Liver (tissue), 3 donors: Measurements from ENCODE around the gene SCARF1.

ENCODE experiments used
- GABPA ChIP-seq, 2 donors: IDR thresholded peaks in 1 of 2; conservative IDR thresholded peaks in 1 of 2; 2 replicates each; pipeline ENCODE4 v1.6.1; 2016; ENCODE audit warnings: antibody characterized with exemption in 2 of 2, mild to moderate bottlenecking in 1 of 2, moderate library complexity in 1 of 2
- HNF4A ChIP-seq, 2 donors: conservative IDR thresholded peaks; 2 replicates each; pipeline ENCODE4 v1.6.1; 2016; ENCODE audit warnings: antibody characterized with exemption in 2 of 2, mild to moderate bottlenecking in 2 of 2
- HNF4G ChIP-seq: IDR thresholded peaks from 2 replicates; pipeline ENCODE4 v1.6.1; 2016; ENCODE audit warnings: antibody characterized with exemption
- RAD21 ChIP-seq, 2 donors: IDR thresholded peaks; 2 replicates each; pipeline ENCODE4 v1.6.1; 2016; ENCODE audit warnings: antibody characterized with exemption in 2 of 2, mild to moderate bottlenecking in 2 of 2
- SP1 ChIP-seq: IDR thresholded peaks from 2 replicates; pipeline ENCODE4 v1.6.1; 2018; ENCODE audit warnings: antibody characterized with exemption, mild to moderate bottlenecking
- TAF1 ChIP-seq: conservative IDR thresholded peaks from 2 replicates; pipeline ENCODE4 v1.6.1; 2016; ENCODE audit warnings: antibody characterized with exemption, mild to moderate bottlenecking
- TF ChIP-seq, protein P1 (sequence below): fragments of 150-350 bp; IDR thresholded peaks from 2 replicates; pipeline ENCODE4 v1.5.1; 2017; ENCODE audit warnings: improper control_type of control experiment, low read depth, low read length; ENCODE audit not compliant: missing input control
- TF ChIP-seq, protein P2 (sequence below): IDR thresholded peaks from 2 replicates; pipeline ENCODE4 v1.6.1; 2016; ENCODE audit warnings: antibody characterized with exemption
- TF ChIP-seq, protein P3 (sequence below): IDR thresholded peaks from 2 replicates; pipeline ENCODE4 v1.6.1; 2016; ENCODE audit warnings: antibody characterized with exemption, mild to moderate bottlenecking
- TF ChIP-seq, protein P4 (sequence below): IDR thresholded peaks from 2 replicates; pipeline ENCODE4 v1.6.1; 2016; ENCODE audit warnings: antibody characterized with exemption
- donor health status: healthy.
- donor health status: healthy.

DNA sequence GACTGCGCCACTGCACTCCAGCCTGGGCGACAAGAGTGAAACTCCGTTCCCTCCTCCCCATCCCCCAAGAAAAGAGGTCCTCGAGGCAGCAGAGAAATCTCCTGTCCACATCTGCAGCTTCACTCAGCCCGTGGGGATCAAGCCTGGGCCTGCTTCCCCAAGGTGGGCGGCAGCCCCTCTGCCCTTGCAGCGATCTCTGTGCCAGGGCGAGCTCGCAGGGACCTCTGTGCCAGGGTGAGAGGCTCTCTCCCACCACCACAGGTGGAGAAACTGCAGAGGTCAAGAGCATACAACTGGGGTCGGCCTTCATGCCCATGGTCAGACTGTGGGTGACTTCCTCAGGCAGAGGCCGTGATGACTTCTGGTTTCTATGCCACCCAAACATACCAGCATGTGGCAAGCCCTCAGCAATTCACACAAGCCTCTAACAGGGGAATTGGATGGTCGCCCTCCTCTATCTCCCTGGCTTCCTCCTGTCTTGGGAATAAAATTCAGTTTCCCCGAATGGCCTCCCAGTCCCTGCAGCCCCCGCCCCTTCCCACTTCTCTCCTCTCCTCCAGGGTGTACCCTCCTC, 22.4 kb downstream of the SCARF1 start:
- TF ChIP-seq, protein P1, sequence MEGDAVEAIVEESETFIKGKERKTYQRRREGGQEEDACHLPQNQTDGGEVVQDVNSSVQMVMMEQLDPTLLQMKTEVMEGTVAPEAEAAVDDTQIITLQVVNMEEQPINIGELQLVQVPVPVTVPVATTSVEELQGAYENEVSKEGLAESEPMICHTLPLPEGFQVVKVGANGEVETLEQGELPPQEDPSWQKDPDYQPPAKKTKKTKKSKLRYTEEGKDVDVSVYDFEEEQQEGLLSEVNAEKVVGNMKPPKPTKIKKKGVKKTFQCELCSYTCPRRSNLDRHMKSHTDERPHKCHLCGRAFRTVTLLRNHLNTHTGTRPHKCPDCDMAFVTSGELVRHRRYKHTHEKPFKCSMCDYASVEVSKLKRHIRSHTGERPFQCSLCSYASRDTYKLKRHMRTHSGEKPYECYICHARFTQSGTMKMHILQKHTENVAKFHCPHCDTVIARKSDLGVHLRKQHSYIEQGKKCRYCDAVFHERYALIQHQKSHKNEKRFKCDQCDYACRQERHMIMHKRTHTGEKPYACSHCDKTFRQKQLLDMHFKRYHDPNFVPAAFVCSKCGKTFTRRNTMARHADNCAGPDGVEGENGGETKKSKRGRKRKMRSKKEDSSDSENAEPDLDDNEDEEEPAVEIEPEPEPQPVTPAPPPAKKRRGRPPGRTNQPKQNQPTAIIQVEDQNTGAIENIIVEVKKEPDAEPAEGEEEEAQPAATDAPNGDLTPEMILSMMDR, result no peak
- TF ChIP-seq, protein P2, sequence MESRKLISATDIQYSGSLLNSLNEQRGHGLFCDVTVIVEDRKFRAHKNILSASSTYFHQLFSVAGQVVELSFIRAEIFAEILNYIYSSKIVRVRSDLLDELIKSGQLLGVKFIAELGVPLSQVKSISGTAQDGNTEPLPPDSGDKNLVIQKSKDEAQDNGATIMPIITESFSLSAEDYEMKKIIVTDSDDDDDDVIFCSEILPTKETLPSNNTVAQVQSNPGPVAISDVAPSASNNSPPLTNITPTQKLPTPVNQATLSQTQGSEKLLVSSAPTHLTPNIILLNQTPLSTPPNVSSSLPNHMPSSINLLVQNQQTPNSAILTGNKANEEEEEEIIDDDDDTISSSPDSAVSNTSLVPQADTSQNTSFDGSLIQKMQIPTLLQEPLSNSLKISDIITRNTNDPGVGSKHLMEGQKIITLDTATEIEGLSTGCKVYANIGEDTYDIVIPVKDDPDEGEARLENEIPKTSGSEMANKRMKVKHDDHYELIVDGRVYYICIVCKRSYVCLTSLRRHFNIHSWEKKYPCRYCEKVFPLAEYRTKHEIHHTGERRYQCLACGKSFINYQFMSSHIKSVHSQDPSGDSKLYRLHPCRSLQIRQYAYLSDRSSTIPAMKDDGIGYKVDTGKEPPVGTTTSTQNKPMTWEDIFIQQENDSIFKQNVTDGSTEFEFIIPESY, result no peak
- no peak for TF ChIP-seq HNF4A (conservative IDR thresholded peaks at IDR 0.05)
- TF ChIP-seq, protein P3, sequence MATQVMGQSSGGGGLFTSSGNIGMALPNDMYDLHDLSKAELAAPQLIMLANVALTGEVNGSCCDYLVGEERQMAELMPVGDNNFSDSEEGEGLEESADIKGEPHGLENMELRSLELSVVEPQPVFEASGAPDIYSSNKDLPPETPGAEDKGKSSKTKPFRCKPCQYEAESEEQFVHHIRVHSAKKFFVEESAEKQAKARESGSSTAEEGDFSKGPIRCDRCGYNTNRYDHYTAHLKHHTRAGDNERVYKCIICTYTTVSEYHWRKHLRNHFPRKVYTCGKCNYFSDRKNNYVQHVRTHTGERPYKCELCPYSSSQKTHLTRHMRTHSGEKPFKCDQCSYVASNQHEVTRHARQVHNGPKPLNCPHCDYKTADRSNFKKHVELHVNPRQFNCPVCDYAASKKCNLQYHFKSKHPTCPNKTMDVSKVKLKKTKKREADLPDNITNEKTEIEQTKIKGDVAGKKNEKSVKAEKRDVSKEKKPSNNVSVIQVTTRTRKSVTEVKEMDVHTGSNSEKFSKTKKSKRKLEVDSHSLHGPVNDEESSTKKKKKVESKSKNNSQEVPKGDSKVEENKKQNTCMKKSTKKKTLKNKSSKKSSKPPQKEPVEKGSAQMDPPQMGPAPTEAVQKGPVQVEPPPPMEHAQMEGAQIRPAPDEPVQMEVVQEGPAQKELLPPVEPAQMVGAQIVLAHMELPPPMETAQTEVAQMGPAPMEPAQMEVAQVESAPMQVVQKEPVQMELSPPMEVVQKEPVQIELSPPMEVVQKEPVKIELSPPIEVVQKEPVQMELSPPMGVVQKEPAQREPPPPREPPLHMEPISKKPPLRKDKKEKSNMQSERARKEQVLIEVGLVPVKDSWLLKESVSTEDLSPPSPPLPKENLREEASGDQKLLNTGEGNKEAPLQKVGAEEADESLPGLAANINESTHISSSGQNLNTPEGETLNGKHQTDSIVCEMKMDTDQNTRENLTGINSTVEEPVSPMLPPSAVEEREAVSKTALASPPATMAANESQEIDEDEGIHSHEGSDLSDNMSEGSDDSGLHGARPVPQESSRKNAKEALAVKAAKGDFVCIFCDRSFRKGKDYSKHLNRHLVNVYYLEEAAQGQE, result no peak
- no peak for TF ChIP-seq HNF4G
- no peak for TF ChIP-seq SP1
- no peak for TF ChIP-seq TAF1
- TF ChIP-seq, protein P4, sequence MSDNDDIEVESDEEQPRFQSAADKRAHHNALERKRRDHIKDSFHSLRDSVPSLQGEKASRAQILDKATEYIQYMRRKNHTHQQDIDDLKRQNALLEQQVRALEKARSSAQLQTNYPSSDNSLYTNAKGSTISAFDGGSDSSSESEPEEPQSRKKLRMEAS, result no peak
- no peak for TF ChIP-seq GABPA (IDR thresholded peaks at IDR 0.05 in 1 of 2, conservative IDR thresholded peaks at IDR 0.05 in 1 of 2)
- TF ChIP-seq RAD21 (IDR thresholded peaks at IDR 0.05), result no peak
